ENCODE measurements around the gene NFATC3. TPM values are rescaled to one million over a fixed set of nuclear protein-coding genes. Genes with fewer than 3 reads are reported as not detected.
A peak's percentile ranks its signal among the peaks of the same experiment; 100 is the strongest.

Gene NFATC3
- total and polyA plus RNA-seq, 12 donors, result 6.3 to 32.9 (median 23.4) TPM

GRCh38 chr16:68072038-68072695 is 13.0 kb upstream of the NFATC3 start:
- Histone ChIP-seq H3K27ac (peak overlapping the region in 1 of 10 donors; percentile 13), H3K36me3 (peaks cover 0 to 78% (median 11%) of the 10 kb centered on the region in 9 donors), H3K4me3 (no peak overlapping the region), H3K27me3 (no peaks in the 10 kb centered on the region), H3K4me1 (peaks cover 5 to 43% (median 16%) of the 10 kb centered on the region in 9 donors), H3K9me3 (no peaks in the 10 kb centered on the region)
- DNase-seq, result no peak
- 77 to 84% methylated on average over 9 of the region's 9 CpGs for WGBS, 2 donors
- no peak for TF ChIP-seq CTCF (IDR thresholded peaks at IDR 0.05)
- intact Hi-C loops (cut with DNase I), result no loop called here
- peak in 1 of 8 donors; percentile 3 for ATAC-seq

- Histone ChIP-seq H3K4me3 (no peak overlapping the region), H3K27ac (peak overlapping the region in 1 of 10 donors; percentile 45), H3K9me3 (no peaks in the 10 kb centered on the region), H3K4me1 (peaks cover 5 to 62% (median 27%) of the 10 kb centered on the region in 9 donors), H3K27me3 (no peaks in the 10 kb centered on the region), H3K36me3 (peaks cover 0 to 86% (median 11%) of the 10 kb centered on the region in 9 donors)
- intact Hi-C loops (cut with DNase I), result no loop called here
- ATAC-seq, result no peak
- TF ChIP-seq CTCF (IDR thresholded peaks at IDR 0.05), result no peak
- no peak for DNase-seq
- 94% methylated on average over 9 of the region's 9 CpGs for WGBS, 2 donors
Measured at GRCh38 chr16:68073902-68074760, 11.0 kb upstream of the NFATC3 start.

- peaks cover 0 to 86% (median 11%) of the 10 kb centered on the region in 9 donors for H3K36me3 ChIP-seq
Measured at GRCh38 chr16:68074850-68075555, 10.2 kb upstream of the NFATC3 start.

More at GRCh38 chr16:68074850-68075555, 10.2 kb upstream of the NFATC3 start:
- intact Hi-C loops (cut with DNase I), result no loop called here
- TF ChIP-seq CTCF (IDR thresholded peaks at IDR 0.05), result no peak
- WGBS, 2 donors, result 79 to 84% methylated on average over 6 of the region's 6 CpGs
- H3K27ac ChIP-seq, result peak overlapping the region in 1 of 10 donors; percentile 45
- no peaks in the 10 kb centered on the region for H3K9me3 ChIP-seq
- DNase-seq (no peak), ATAC-seq (no peak)
- H3K27me3 ChIP-seq, result no peaks in the 10 kb centered on the region
- peaks cover 4 to 62% (median 27%) of the 10 kb centered on the region in 9 donors for H3K4me1 ChIP-seq
- no peak overlapping the region for H3K4me3 ChIP-seq

All from heart right ventricle (tissue), 16 donors.